ENCODE results near the gene OTULIN.

The OTULIN gene

DNA sequence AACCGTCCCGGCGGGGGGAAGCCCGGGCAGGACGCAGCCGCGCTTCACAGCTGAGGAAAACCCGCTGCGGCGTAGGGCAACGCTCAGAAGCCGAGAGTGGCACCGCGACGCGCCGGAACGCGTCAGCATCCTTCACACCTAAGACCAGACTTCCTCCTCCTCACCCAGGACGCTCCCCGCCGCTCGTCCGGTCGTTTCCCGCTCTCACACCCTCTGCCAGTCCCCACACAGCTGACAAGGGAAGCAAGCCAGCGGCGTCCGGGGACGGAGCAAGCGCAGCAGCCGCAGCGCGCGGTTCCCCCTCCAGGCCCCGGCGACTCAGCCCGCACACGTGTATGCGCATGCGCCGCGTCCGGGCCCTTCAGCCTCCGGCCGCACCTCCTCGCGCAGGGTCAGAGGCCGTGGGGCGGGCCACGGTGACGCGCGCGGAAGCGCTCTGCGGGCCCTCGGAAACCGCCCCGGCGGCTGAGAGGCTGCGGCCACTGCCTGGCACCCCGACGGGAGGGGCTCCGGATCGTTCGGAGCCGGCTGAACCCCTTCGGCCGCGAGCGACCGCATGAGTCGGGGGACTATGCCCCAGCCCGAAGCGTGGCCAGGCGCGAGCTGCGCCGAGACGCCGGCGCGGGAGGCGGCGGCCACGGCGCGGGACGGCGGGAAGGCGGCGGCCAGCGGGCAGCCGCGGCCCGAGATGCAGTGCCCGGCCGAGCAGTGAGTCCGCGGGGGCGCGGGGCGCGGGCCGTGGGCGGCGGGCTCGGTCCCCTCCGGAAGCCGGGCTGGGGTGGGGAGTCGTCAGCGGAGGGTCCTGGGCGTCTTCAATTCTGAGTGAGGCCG, at the start of gene OTULIN:
Gene OTULIN (plus strand): TSS at position 449 of the 831 bp plus-strand sequence. CDS start 108 bp downstream, at position 557.
- Mint-ChIP-seq H3K36me3 (ENCODE audit: low read depth) (peaks cover 9% of the 10 kb centered on the region), H3K27me3 (ENCODE audit: low read depth) (no peaks in the 10 kb centered on the region), H3K4me3 (peak within 1 kb of the TSS; percentile 93 to 98 (median 97)), H3K27ac (peak within 1 kb of the TSS; percentile 86 to 94 (median 92)), H3K9me3 (no peaks in the 10 kb centered on the region), H3K4me1 (peaks cover 33% of the 10 kb centered on the region)
- TF ChIP-seq, protein P1, sequence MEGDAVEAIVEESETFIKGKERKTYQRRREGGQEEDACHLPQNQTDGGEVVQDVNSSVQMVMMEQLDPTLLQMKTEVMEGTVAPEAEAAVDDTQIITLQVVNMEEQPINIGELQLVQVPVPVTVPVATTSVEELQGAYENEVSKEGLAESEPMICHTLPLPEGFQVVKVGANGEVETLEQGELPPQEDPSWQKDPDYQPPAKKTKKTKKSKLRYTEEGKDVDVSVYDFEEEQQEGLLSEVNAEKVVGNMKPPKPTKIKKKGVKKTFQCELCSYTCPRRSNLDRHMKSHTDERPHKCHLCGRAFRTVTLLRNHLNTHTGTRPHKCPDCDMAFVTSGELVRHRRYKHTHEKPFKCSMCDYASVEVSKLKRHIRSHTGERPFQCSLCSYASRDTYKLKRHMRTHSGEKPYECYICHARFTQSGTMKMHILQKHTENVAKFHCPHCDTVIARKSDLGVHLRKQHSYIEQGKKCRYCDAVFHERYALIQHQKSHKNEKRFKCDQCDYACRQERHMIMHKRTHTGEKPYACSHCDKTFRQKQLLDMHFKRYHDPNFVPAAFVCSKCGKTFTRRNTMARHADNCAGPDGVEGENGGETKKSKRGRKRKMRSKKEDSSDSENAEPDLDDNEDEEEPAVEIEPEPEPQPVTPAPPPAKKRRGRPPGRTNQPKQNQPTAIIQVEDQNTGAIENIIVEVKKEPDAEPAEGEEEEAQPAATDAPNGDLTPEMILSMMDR (IDR thresholded peaks at IDR 0.05; ENCODE audit: unreplicated experiment in 3 of 3), result no peak

DNA sequence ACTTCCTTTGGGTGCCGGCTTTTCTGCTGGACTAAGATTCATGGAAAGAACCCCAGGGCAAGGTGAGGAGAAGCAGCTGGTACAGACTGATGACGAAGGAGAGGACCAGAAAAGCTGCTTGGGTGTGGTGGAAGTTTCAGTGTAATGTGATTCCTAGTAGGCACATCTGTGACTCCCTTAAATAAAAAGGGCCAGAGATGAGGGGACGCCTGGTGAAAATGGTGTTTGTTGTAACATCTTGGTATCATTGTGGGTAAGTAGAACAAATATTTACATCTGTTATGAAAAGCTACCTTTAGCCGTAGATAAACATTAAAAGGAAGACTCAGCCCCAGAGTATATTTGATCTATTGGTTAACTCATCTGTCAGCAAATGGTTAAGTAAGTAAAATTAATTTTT, 49.2 kb upstream of the OTULIN start:
- Mint-ChIP-seq H3K36me3 (ENCODE audit: low read depth) (no peaks in the 10 kb centered on the region), H3K27ac (no peak overlapping the region)

DNA sequence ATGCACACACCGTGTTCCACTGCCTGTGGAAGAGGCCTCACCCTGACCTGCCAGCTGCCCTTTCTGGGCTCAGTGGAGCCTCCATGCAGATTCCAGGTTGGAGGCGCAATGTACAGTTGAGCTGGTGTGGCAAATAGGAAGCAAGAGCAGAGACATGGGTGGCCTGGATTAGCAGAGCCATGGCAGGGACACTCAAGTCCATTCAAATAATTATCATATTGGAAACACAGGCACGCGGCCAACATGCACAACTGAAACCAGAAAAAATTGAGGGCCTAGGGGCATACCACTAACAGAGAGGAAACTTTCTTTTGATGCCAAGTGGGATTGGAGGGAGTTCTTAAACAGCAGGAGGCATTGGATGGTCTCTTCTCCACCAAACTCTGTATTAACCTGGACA, 47.1 kb upstream of the OTULIN start:
- Mint-ChIP-seq H3K36me3 (ENCODE audit: low read depth) (no peaks in the 10 kb centered on the region), H3K4me1 (no peaks in the 10 kb centered on the region), H3K27me3 (ENCODE audit: low read depth) (peaks cover 5% of the 10 kb centered on the region), H3K9me3 (peaks cover 7% of the 10 kb centered on the region), H3K27ac (no peak overlapping the region), H3K4me3 (no peak overlapping the region)
- TF ChIP-seq, protein P1 (IDR thresholded peaks at IDR 0.05; ENCODE audit: unreplicated experiment in 3 of 3), result no peak

More for the DNA sequence above, 49.2 kb upstream of the OTULIN start:
- no peaks in the 10 kb centered on the region for H3K27me3 Mint-ChIP-seq (ENCODE audit: low read depth)
- TF ChIP-seq, protein P1 (IDR thresholded peaks at IDR 0.05; ENCODE audit: unreplicated experiment in 3 of 3), result no peak
- no peaks in the 10 kb centered on the region for H3K9me3 Mint-ChIP-seq
- no peak overlapping the region for H3K4me3 Mint-ChIP-seq
- H3K4me1 Mint-ChIP-seq, result no peaks in the 10 kb centered on the region

DNA sequence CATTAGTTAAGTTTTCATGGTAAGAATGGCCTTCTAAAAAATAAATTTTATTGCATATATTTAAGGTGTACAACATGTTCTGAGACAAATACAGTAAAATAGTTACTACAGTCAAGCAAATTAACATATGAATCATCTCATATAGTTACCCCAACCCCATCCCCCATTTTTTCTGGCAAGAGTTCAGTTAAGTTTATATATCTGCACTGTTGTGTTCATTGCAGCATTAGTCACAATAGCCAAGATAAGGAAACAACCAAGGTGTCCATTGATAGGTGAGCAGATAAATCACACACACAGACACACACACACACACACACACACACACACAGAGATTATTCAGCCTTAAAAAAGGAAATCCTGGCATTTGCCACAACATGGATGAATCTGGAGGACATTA, 37.2 kb upstream of the OTULIN start:
- TF ChIP-seq, protein P1 (IDR thresholded peaks at IDR 0.05; ENCODE audit: unreplicated experiment in 3 of 3), result no peak
- no peak overlapping the region for H3K4me3 Mint-ChIP-seq
- peaks cover 8% of the 10 kb centered on the region for H3K27me3 Mint-ChIP-seq (ENCODE audit: low read depth)
- H3K4me1 Mint-ChIP-seq, result no peaks in the 10 kb centered on the region
- no peak overlapping the region for H3K27ac Mint-ChIP-seq
- no peaks in the 10 kb centered on the region for H3K9me3 Mint-ChIP-seq
- no peaks in the 10 kb centered on the region for H3K36me3 Mint-ChIP-seq (ENCODE audit: low read depth)

DNA sequence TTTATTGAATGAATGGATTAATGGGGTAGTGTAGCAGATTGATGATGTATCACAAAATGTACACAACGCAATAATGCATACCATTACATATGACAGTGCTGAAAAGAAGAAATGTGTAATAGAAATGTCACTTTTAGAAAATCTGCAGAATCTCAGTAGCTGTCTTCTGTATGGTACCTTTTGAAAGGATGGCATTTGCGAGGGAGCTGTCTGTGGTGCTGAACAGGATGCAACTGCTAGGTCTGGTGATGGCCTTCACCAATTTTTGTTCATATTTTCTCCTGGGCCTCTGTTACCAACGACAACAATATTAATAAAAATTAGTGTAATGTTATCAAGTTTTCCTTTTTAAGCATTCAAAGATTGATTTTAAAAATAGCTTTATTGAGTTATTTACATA, 36.2 kb upstream of the OTULIN start:
- no peak overlapping the region for H3K27ac Mint-ChIP-seq
- no peaks in the 10 kb centered on the region for H3K4me1 Mint-ChIP-seq
- TF ChIP-seq, protein P1 (IDR thresholded peaks at IDR 0.05; ENCODE audit: unreplicated experiment in 3 of 3), result no peak
- H3K9me3 Mint-ChIP-seq, result no peaks in the 10 kb centered on the region
- peaks cover 4% of the 10 kb centered on the region for H3K27me3 Mint-ChIP-seq (ENCODE audit: low read depth)
- no peaks in the 10 kb centered on the region for H3K36me3 Mint-ChIP-seq (ENCODE audit: low read depth)
- no peak overlapping the region for H3K4me3 Mint-ChIP-seq

DNA sequence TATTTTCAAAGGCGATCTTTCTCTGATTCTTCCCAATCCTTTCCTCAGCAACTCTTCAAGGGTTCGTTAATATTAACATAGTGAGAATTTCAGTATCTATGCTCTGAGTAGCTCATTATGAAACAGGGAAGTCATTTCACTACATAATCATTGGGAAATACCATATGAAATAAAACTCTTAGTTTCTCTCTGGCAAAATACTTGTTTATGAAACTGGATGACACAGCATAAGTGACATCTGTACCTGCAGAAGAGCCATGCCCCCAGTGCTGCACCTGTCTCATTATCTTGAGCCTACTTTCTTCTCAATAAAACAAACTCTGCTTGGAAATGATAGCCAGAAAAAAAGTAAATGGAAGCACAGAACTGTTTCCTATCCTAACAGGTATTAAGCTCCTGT, 33.8 kb upstream of the OTULIN start:
- H3K9me3 Mint-ChIP-seq, result no peaks in the 10 kb centered on the region
- H3K36me3 Mint-ChIP-seq (ENCODE audit: low read depth), result no peaks in the 10 kb centered on the region
- no peak overlapping the region for H3K4me3 Mint-ChIP-seq
- H3K27me3 Mint-ChIP-seq (ENCODE audit: low read depth), result peaks cover 4% of the 10 kb centered on the region
- TF ChIP-seq, protein P1 (IDR thresholded peaks at IDR 0.05; ENCODE audit: unreplicated experiment in 3 of 3), result no peak
- no peaks in the 10 kb centered on the region for H3K4me1 Mint-ChIP-seq
- H3K27ac Mint-ChIP-seq, result no peak overlapping the region

Data from nephron (organoid).